Measurements from ENCODE around the gene NR2F2.

Gene NR2F2

GRCh38 chr15:96355568-96356187, 25.2 kb downstream of the NR2F2 start:
- no peak for DNase-seq

GRCh38 chr15:96356494-96357455, 26.3 kb downstream of the NR2F2 start:
- DNase-seq: peak in 1 of 2 donors; percentile 47

- no peak for DNase-seq
Observed at GRCh38 chr15:96358001-96358801, 27.7 kb downstream of the NR2F2 start.

GRCh38 chr15:96358821-96359615, 28.5 kb downstream of the NR2F2 start:
- DNase-seq: no peak

- no peak for DNase-seq
Observed at GRCh38 chr15:96359616-96360521, 29.4 kb downstream of the NR2F2 start.

GRCh38 chr15:96360581-96361308, 30.2 kb downstream of the NR2F2 start:
- DNase-seq: no peak

- no peak for DNase-seq
Observed at GRCh38 chr15:96361309-96362010, 31.0 kb downstream of the NR2F2 start.

- DNase-seq: no peak
Observed at GRCh38 chr15:96362011-96362754, 31.7 kb downstream of the NR2F2 start.

- no peak for DNase-seq
Observed at GRCh38 chr15:96362755-96363651, 32.5 kb downstream of the NR2F2 start.

GRCh38 chr15:96363707-96364106, 33.2 kb downstream of the NR2F2 start:
- no peak for DNase-seq

- no peak for DNase-seq
Observed at GRCh38 chr15:96365781-96366525, 35.5 kb downstream of the NR2F2 start.

- no peak for DNase-seq
Observed at GRCh38 chr15:96366526-96366877, 36.0 kb downstream of the NR2F2 start.

GRCh38 chr15:96367311-96368200, 37.1 kb downstream of the NR2F2 start:
- no peak for DNase-seq

GRCh38 chr15:96369351-96369750, 38.9 kb downstream of the NR2F2 start:
- no peak for DNase-seq

- DNase-seq: no peak
Observed at GRCh38 chr15:96369825-96370621, 39.5 kb downstream of the NR2F2 start.
